WTC11 (cell line): Measurements from ENCODE around the gene LPP. TPM values are rescaled to one million over a fixed set of nuclear protein-coding genes. Genes with fewer than 3 reads are reported as not detected.

Source experiments
- ATAC-seq: fragments of 200-7000 bp; cut with Tn5 transposase; 2 replicates; pipeline ENCODE4 v1.10.0; 2021; ENCODE audit warnings: mild to moderate bottlenecking, moderate library complexity
- CTCF ChIA-PET: fragments of 300-600 bp; sonication (Branson Sonifier 250); formaldehyde crosslinking; loops from one replicate; lab custom pipeline; 2021; ENCODE audit warnings: antibody characterized with exemption; lab: Charles Lee
- POLR2A ChIA-PET: fragments of 350-600 bp; sonication (Branson Sonifier 250); formaldehyde crosslinking; loops from one replicate; lab custom pipeline; 2021; ENCODE audit warnings: antibody characterized with exemption; lab: Charles Lee
- DNase-seq: peaks from one replicate; pipeline ENCODE4 v3.0.0; 2021; ENCODE audit warnings: low spot score
- H3K27ac Mint-ChIP-seq: 2 replicates; pipeline ENCODE4 v1.8.0; 2021; ENCODE audit warnings: mixed read lengths
- H3K27me3 Mint-ChIP-seq: 2 replicates; pipeline ENCODE4 v1.8.0; 2021; ENCODE audit warnings: low read depth, mild to moderate bottlenecking, moderate library complexity, mixed read lengths
- H3K36me3 Mint-ChIP-seq: 2 replicates; pipeline ENCODE4 v1.8.0; 2021; ENCODE audit warnings: mixed read lengths
- H3K4me1 Mint-ChIP-seq: 2 replicates; pipeline ENCODE4 v1.8.0; 2022; ENCODE audit warnings: mixed read lengths
- H3K4me3 Mint-ChIP-seq: 2 replicates; pipeline ENCODE4 v1.8.0; 2021; ENCODE audit warnings: mild to moderate bottlenecking, moderate library complexity, mixed read lengths
- H3K9me3 Mint-ChIP-seq: 2 replicates; pipeline ENCODE4 v1.8.0; 2021; ENCODE audit warnings: mixed read lengths
- ATF1 ChIP-seq: sonication (generic); formaldehyde crosslinking; IDR thresholded peaks from 2 replicates; pipeline ENCODE4 v1.8.1; 2023; ENCODE audit warnings: mild to moderate bottlenecking, moderate library complexity, missing genetic modification reagents
- ATF2 ChIP-seq: sonication (generic); formaldehyde crosslinking; IDR thresholded peaks from 2 replicates; pipeline ENCODE4 v1.8.1; 2022; ENCODE audit warnings: low read depth, missing genetic modification reagents, borderline replicate concordance
- E2F1 ChIP-seq: sonication (generic); formaldehyde crosslinking; IDR thresholded peaks from 2 replicates; pipeline ENCODE4 v1.8.0; 2022; ENCODE audit warnings: mild to moderate bottlenecking, missing genetic modification reagents
- ELF4 ChIP-seq: sonication (generic); formaldehyde crosslinking; IDR thresholded peaks from 2 replicates; pipeline ENCODE4 v1.8.1; 2022; ENCODE audit warnings: low read depth, mild to moderate bottlenecking, moderate library complexity, missing genetic modification reagents
- ESRRA ChIP-seq: sonication (generic); formaldehyde crosslinking; IDR thresholded peaks from 2 replicates; pipeline ENCODE4 v1.8.1; 2022; ENCODE audit warnings: mild to moderate bottlenecking, missing genetic modification reagents, borderline replicate concordance
- MAX ChIP-seq: sonication (generic); formaldehyde crosslinking; IDR thresholded peaks from 2 replicates; pipeline ENCODE4 v1.8.0; 2022; ENCODE audit warnings: mild to moderate bottlenecking, missing genetic modification reagents
- NFYB ChIP-seq: sonication (generic); formaldehyde crosslinking; conservative IDR thresholded peaks from 2 replicates; pipeline ENCODE4 v1.8.0; 2022; ENCODE audit warnings: low read depth, missing genetic modification reagents
- NR1H2 ChIP-seq: sonication (generic); formaldehyde crosslinking; IDR thresholded peaks from 2 replicates; pipeline ENCODE4 v1.9.0; 2021; ENCODE audit warnings: mild to moderate bottlenecking, moderate library complexity, missing genetic modification reagents
- PRRX2 ChIP-seq: fragments of 250-450 bp; sonication (Bioruptor Pico); IDR thresholded peaks from 2 replicates; pipeline ENCODE4 v1.8.0; 2021; ENCODE audit warnings: mild to moderate bottlenecking
- ZNF232 ChIP-seq: sonication (generic); formaldehyde crosslinking; IDR thresholded peaks from 2 replicates; pipeline ENCODE4 v1.8.0; 2022; ENCODE audit warnings: mild to moderate bottlenecking, missing genetic modification reagents
- ZNF416 ChIP-seq: fragments of 250-450 bp; sonication (Bioruptor Pico); IDR thresholded peaks from 2 replicates; pipeline ENCODE4 v1.9.0; 2021; ENCODE audit warnings: mild to moderate bottlenecking, inconsistent platforms
- ZNF423 ChIP-seq: fragments of 250-450 bp; sonication (Bioruptor Pico); IDR thresholded peaks from 2 replicates; pipeline ENCODE4 v2.1.2; 2022; ENCODE audit warnings: mild to moderate bottlenecking, moderate library complexity
- total RNA-seq: library from RNA; stranded (reverse); gene quantifications from 3 replicates; pipeline ENCODE4 v1.2.3, GENCODE V29; 2021
- TF ChIP-seq, protein P1 (sequence below): fragments of 250-450 bp; sonication (Bioruptor Pico); IDR thresholded peaks from 2 replicates; pipeline ENCODE4 v1.9.0; 2021; ENCODE audit warnings: mild to moderate bottlenecking, borderline replicate concordance
- TF ChIP-seq, protein P2 (sequence below): sonication (generic); formaldehyde crosslinking; IDR thresholded peaks from 2 replicates; pipeline ENCODE4 v1.8.1; 2023; ENCODE audit warnings: mild to moderate bottlenecking, missing genetic modification reagents
- TF ChIP-seq, protein P3 (sequence below): sonication (generic); formaldehyde crosslinking; IDR thresholded peaks from 2 replicates; pipeline ENCODE4 v1.8.0; 2022; ENCODE audit warnings: mild to moderate bottlenecking, missing genetic modification reagents

The LPP gene
- total RNA-seq, 1 experiment from 2014 or later: 49.6 TPM

DNA sequence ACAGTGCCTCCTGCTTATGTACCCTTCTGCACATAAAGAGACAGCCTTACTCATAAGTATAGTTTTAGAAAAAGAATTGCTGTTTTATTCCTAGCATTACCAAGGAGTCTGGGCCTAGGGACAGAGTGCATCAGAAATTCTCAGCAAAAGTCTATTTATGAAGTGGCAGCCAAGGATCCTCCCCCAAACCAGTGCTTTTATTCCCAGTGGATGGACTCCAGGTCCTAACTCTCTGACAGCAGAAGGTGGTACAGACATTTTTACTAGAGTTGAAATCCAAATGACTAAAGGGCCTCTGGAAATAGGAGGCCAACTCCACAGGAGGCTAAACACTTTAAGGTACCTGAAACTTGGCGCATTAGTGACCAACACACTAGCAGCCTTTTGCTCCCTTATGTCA is 610.7 kb downstream of the LPP start:
- H3K4me3 Mint-ChIP-seq: no peak overlapping the region
- no peak overlapping the region for H3K27ac Mint-ChIP-seq
- CTCF ChIA-PET: no interaction called here
- H3K9me3 Mint-ChIP-seq: no peaks in the 10 kb centered on the region
- peaks cover 4% of the 10 kb centered on the region for H3K4me1 Mint-ChIP-seq
- ATAC-seq: no peak
- TF ChIP-seq, protein P1, sequence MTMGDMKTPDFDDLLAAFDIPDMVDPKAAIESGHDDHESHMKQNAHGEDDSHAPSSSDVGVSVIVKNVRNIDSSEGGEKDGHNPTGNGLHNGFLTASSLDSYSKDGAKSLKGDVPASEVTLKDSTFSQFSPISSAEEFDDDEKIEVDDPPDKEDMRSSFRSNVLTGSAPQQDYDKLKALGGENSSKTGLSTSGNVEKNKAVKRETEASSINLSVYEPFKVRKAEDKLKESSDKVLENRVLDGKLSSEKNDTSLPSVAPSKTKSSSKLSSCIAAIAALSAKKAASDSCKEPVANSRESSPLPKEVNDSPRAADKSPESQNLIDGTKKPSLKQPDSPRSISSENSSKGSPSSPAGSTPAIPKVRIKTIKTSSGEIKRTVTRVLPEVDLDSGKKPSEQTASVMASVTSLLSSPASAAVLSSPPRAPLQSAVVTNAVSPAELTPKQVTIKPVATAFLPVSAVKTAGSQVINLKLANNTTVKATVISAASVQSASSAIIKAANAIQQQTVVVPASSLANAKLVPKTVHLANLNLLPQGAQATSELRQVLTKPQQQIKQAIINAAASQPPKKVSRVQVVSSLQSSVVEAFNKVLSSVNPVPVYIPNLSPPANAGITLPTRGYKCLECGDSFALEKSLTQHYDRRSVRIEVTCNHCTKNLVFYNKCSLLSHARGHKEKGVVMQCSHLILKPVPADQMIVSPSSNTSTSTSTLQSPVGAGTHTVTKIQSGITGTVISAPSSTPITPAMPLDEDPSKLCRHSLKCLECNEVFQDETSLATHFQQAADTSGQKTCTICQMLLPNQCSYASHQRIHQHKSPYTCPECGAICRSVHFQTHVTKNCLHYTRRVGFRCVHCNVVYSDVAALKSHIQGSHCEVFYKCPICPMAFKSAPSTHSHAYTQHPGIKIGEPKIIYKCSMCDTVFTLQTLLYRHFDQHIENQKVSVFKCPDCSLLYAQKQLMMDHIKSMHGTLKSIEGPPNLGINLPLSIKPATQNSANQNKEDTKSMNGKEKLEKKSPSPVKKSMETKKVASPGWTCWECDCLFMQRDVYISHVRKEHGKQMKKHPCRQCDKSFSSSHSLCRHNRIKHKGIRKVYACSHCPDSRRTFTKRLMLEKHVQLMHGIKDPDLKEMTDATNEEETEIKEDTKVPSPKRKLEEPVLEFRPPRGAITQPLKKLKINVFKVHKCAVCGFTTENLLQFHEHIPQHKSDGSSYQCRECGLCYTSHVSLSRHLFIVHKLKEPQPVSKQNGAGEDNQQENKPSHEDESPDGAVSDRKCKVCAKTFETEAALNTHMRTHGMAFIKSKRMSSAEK (CRISPR knock-in tag): no peak
- TF ChIP-seq MAX (CRISPR knock-in tag) (no peak), ESRRA (CRISPR knock-in tag) (no peak), ELF4 (CRISPR knock-in tag) (no peak), PRRX2 (CRISPR knock-in tag) (no peak), ATF1 (no peak), ATF2 (CRISPR knock-in tag) (no peak), NFYB (CRISPR knock-in tag) (no peak), NR1H2 (no peak), ZNF232 (no peak)
- TF ChIP-seq, protein P2, sequence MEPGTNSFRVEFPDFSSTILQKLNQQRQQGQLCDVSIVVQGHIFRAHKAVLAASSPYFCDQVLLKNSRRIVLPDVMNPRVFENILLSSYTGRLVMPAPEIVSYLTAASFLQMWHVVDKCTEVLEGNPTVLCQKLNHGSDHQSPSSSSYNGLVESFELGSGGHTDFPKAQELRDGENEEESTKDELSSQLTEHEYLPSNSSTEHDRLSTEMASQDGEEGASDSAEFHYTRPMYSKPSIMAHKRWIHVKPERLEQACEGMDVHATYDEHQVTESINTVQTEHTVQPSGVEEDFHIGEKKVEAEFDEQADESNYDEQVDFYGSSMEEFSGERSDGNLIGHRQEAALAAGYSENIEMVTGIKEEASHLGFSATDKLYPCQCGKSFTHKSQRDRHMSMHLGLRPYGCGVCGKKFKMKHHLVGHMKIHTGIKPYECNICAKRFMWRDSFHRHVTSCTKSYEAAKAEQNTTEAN: no peak
- no peaks in the 10 kb centered on the region for H3K27me3 Mint-ChIP-seq
- POLR2A ChIA-PET: no interaction called here
- H3K36me3 Mint-ChIP-seq: no peaks in the 10 kb centered on the region
- no peak for DNase-seq

DNA sequence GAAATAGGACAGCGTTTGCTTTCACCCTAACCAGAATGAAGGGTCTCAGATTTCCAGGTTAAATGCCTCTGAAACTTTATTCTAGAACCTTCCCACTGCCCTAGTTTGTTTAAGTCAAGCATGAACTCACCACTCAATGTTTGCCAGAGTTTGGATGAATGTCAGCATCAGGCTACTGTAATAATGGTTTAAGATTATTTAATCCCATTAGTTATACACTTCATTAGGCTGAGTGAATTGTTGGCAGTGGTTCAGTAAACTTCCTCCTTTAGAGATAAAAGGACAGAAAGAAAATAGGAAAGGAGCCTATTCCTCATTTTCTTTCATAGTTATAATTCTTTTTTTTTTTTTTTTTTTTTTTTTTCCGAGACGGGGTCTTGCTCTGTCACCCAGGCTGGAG is 615.9 kb downstream of the LPP start:
- Mint-ChIP-seq H3K4me3 (no peak overlapping the region), H3K36me3 (no peaks in the 10 kb centered on the region), H3K27ac (no peak overlapping the region; the same call in 1 of the 2 replicates), H3K9me3 (0 out of 2 replicates have a peak, but pooled peaks cover 3% of the 10 kb centered on the region), H3K4me1 (peaks cover 4% of the 10 kb centered on the region), H3K27me3 (no peaks in the 10 kb centered on the region)
- POLR2A ChIA-PET: interaction anchor here (0.6 kb wide), 1 partner anchor 111 kb away, joined by 12 read pairs; no protein-coding TSS in a partner anchor
- TF ChIP-seq ZNF416 (CRISPR knock-in tag) (no peak), ZNF423 (CRISPR knock-in tag) (no peak), ESRRA (CRISPR knock-in tag) (no peak), E2F1 (CRISPR knock-in tag) (no peak)
- TF ChIP-seq, protein P3, sequence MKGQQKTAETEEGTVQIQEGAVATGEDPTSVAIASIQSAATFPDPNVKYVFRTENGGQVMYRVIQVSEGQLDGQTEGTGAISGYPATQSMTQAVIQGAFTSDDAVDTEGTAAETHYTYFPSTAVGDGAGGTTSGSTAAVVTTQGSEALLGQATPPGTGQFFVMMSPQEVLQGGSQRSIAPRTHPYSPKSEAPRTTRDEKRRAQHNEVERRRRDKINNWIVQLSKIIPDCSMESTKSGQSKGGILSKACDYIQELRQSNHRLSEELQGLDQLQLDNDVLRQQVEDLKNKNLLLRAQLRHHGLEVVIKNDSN (CRISPR knock-in tag): no peak
- no peak for DNase-seq
- CTCF ChIA-PET: interaction anchor here (0.6 kb wide), 1 partner anchor 163 kb away, joined by 6 read pairs; no protein-coding TSS in a partner anchor
- no peak for ATAC-seq
